ENCODE results near the gene ZCCHC9. TPM values are rescaled to one million over a fixed set of nuclear protein-coding genes. Genes with fewer than 3 reads are reported as not detected.

The ZCCHC9 gene
- total RNA-seq, 2 experiments from 2014 or later = 19.2 to 27.4 TPM

GRCh38 chr5:81344736-81345135 lies 43.3 kb downstream of the ZCCHC9 start:
- ChIA-PET POLR2A (no interaction called here), CTCF (ENCODE audit: unreplicated experiment) (no interaction called here)
- Histone ChIP-seq H4K20me1 (ENCODE audit: insufficient read depth, low read length) (no peaks in the 10 kb centered on the region), H3K27ac (ENCODE audit: low read depth, low read length, poor library complexity, severe bottlenecking) (no peak overlapping the region), H3K4me1 (ENCODE audit: insufficient read depth, low read length, poor library complexity, severe bottlenecking) (no peaks in the 10 kb centered on the region), H3K4me2 (ENCODE audit: low read length) (no peak overlapping the region), H3K79me2 (ENCODE audit: insufficient read depth, low read depth, low read length) (no peaks in the 10 kb centered on the region), H3K9me2 (ENCODE audit: insufficient read depth, low read length) (no peaks in the 10 kb centered on the region), H2AFZ (ENCODE audit: low read length) (no peak overlapping the region), H3K36me3 (ENCODE audit: insufficient read depth, low read length) (no peaks in the 10 kb centered on the region), H3K4me3 (ENCODE audit: low read depth, low read length, poor library complexity, severe bottlenecking) (no peak overlapping the region), H3K9me3 (ENCODE audit: low read length) (no peaks in the 10 kb centered on the region)
- TF ChIP-seq CTCF (conservative IDR thresholded peaks at IDR 0.05; ENCODE audit: low read length) = no peak
- TF ChIP-seq EZH2phosphoT487 (IDR thresholded peaks at IDR 0.05; ENCODE audit: borderline replicate concordance, low read depth, low read length) = no peak
- BruUV-seq (replicated peaks) = no TSS peak
- intact Hi-C loops (cut with micrococcal nuclease; ENCODE audit: unreplicated experiment) = no loop called here
- DNase-seq (ENCODE audit: low spot score) = no peak

GRCh38 chr5:81345411-81346003 lies 44.1 kb downstream of the ZCCHC9 start:
- TF ChIP-seq EZH2phosphoT487 (IDR thresholded peaks at IDR 0.05; ENCODE audit: borderline replicate concordance, low read depth, low read length) = no peak
- no peak for TF ChIP-seq CTCF (conservative IDR thresholded peaks at IDR 0.05; ENCODE audit: low read length)
- Histone ChIP-seq H2AFZ (ENCODE audit: low read length) (no peak overlapping the region), H3K4me1 (ENCODE audit: insufficient read depth, low read length, poor library complexity, severe bottlenecking) (no peaks in the 10 kb centered on the region), H3K36me3 (ENCODE audit: insufficient read depth, low read length) (no peaks in the 10 kb centered on the region), H3K9me2 (ENCODE audit: insufficient read depth, low read length) (no peaks in the 10 kb centered on the region), H3K79me2 (ENCODE audit: insufficient read depth, low read depth, low read length) (no peaks in the 10 kb centered on the region), H3K9me3 (ENCODE audit: low read length) (no peaks in the 10 kb centered on the region), H3K4me3 (ENCODE audit: low read depth, low read length, poor library complexity, severe bottlenecking) (no peak overlapping the region), H3K4me2 (ENCODE audit: low read length) (no peak overlapping the region), H4K20me1 (ENCODE audit: insufficient read depth, low read length) (no peaks in the 10 kb centered on the region), H3K27ac (ENCODE audit: low read depth, low read length, poor library complexity, severe bottlenecking) (no peak overlapping the region)
- CTCF ChIA-PET (ENCODE audit: unreplicated experiment) = no interaction called here
- BruUV-seq (replicated peaks) = no TSS peak
- no peak for DNase-seq (ENCODE audit: low spot score)
- intact Hi-C loops (cut with micrococcal nuclease; ENCODE audit: unreplicated experiment) = no loop called here
- POLR2A ChIA-PET = interaction anchor here (1.3 kb wide), 1 partner anchor 13 kb away, joined by 5 read pairs; no protein-coding TSS in a partner anchor

- Histone ChIP-seq H3K4me3 (ENCODE audit: low read depth, low read length, poor library complexity, severe bottlenecking) (no peak overlapping the region), H4K20me1 (ENCODE audit: insufficient read depth, low read length) (no peaks in the 10 kb centered on the region), H3K4me2 (ENCODE audit: low read length) (no peak overlapping the region), H3K36me3 (ENCODE audit: insufficient read depth, low read length) (no peaks in the 10 kb centered on the region), H3K4me1 (ENCODE audit: insufficient read depth, low read length, poor library complexity, severe bottlenecking) (no peaks in the 10 kb centered on the region), H3K9me3 (ENCODE audit: low read length) (no peaks in the 10 kb centered on the region), H3K9me2 (ENCODE audit: insufficient read depth, low read length) (no peaks in the 10 kb centered on the region), H3K79me2 (ENCODE audit: insufficient read depth, low read depth, low read length) (no peaks in the 10 kb centered on the region), H2AFZ (ENCODE audit: low read length) (no peak overlapping the region), H3K27ac (ENCODE audit: low read depth, low read length, poor library complexity, severe bottlenecking) (no peak overlapping the region)
- intact Hi-C loops (cut with micrococcal nuclease; ENCODE audit: unreplicated experiment) = no loop called here
- ChIA-PET POLR2A (no interaction called here), CTCF (ENCODE audit: unreplicated experiment) (no interaction called here)
- no peak for DNase-seq (ENCODE audit: low spot score)
- BruUV-seq (replicated peaks) = no TSS peak
- TF ChIP-seq EZH2phosphoT487 (IDR thresholded peaks at IDR 0.05; ENCODE audit: borderline replicate concordance, low read depth, low read length) (no peak), CTCF (conservative IDR thresholded peaks at IDR 0.05; ENCODE audit: low read length) (no peak)
Observed at GRCh38 chr5:81349161-81349560, 47.8 kb downstream of the ZCCHC9 start.
